Kidney epithelial cell (primary cell): Measurements from ENCODE around the gene RAB42. TPM values are rescaled to one million over a fixed set of nuclear protein-coding genes. Genes with fewer than 3 reads are reported as not detected.
A peak's percentile ranks its signal among the peaks of the same experiment; 100 is the strongest.

Source experiments
- DNase-seq: peaks from one replicate; pipeline ENCODE4 v3.0.0-alpha.2; 2010; ENCODE audit warnings: low read depth
- H3K27me3 ChIP-seq: 2 replicates; pipeline ENCODE4 v1.6.0; 2011; ENCODE audit warnings: low read length; ENCODE audit not compliant: control insufficient read depth, insufficient read depth
- H3K36me3 ChIP-seq: 2 replicates; pipeline ENCODE4 v1.5.1; 2011; ENCODE audit warnings: low read length; ENCODE audit not compliant: control insufficient read depth, insufficient read depth
- H3K4me3 ChIP-seq: 2 replicates; pipeline ENCODE4 v1.5.1; 2011; ENCODE audit warnings: low read depth, mild to moderate bottlenecking, control low read depth, low read length
- CTCF ChIP-seq: IDR thresholded peaks from 2 replicates; pipeline ENCODE4 v1.5.1; 2011; ENCODE audit warnings: mild to moderate bottlenecking, moderate library complexity, low read length, control low read depth, inconsistent platforms; ENCODE audit not compliant: insufficient read depth, poor library complexity, severe bottlenecking
- total RNA-seq: library from RNA; depleted of rRNA; stranded (reverse); fragments of >200 nt; gene quantifications from 2 replicates; pipeline ENCODE4 v1.2.3, GENCODE V29; 2015

Gene RAB42
- total RNA-seq, 1 donor from 2014 or later: 13.5 TPM

DNA sequence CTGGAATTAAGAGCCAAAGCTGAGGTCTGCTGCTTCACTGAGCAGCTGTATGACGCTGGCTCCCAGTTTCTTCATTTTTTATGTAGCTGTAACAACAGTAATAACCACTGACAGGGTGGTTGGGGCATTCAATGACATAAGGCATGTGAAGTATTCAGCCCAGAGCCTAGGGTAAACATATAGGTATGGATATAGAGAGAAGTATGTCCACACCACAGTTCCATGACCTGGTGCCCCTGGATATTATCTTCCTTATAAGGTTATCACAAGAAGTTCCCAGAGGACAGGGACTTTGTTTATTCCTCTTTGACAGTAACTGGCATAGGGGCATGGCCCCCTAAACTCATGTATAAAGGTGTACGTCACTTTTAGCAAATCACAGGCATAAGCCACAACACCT is 14.7 kb downstream of the RAB42 start:
- TF ChIP-seq CTCF: no peak
- H3K36me3 ChIP-seq: no peaks in the 10 kb centered on the region
- DNase-seq: no peak
- no peaks in the 10 kb centered on the region for H3K27me3 ChIP-seq
- H3K4me3 ChIP-seq: no peak overlapping the region

DNA sequence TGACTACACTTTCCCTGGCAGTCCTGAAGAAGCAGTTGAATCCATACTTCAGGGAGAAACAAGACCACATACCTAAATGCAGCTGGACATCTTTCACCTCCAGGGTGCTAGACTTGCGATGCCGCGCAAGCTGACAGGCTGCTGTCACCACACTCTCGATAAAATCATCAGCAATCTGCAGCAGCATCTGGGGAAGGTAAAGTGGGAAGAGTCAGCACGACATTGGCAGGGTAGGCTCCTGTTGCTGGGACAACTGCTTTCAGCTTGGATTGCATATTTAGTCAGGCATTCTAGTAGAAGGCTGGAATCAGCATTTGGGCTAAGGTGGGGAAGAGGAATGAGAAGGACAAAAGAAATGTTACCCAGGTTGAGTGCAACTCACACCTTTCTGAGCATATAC is 21.1 kb downstream of the RAB42 start:
- DNase-seq: no peak
- Histone ChIP-seq H3K27me3 (no peaks in the 10 kb centered on the region), H3K4me3 (no peak overlapping the region), H3K36me3 (peaks cover 3% of the 10 kb centered on the region)
- no peak for TF ChIP-seq CTCF

DNA sequence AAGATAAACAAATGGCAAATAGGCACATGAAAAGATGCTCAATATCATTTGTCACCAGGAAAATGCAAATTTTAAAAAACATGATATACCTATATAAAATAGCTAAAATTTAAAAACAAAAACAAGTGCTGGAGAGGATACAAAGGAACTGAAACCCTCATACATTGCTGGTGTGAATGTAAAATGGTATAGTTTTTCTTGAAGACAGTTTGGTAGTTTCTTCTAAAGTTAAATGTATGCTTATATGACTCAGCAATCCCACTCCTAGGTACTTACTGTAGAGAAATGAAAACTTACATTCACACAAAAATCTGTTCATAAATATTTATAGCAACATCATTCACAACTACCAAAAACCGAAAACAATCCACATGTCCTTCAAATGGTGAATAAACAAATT is 39.6 kb downstream of the RAB42 start:
- H3K27me3 ChIP-seq: no peaks in the 10 kb centered on the region
- DNase-seq: no peak
- no peaks in the 10 kb centered on the region for H3K36me3 ChIP-seq
- TF ChIP-seq CTCF: no peak
- no peak overlapping the region for H3K4me3 ChIP-seq

DNA sequence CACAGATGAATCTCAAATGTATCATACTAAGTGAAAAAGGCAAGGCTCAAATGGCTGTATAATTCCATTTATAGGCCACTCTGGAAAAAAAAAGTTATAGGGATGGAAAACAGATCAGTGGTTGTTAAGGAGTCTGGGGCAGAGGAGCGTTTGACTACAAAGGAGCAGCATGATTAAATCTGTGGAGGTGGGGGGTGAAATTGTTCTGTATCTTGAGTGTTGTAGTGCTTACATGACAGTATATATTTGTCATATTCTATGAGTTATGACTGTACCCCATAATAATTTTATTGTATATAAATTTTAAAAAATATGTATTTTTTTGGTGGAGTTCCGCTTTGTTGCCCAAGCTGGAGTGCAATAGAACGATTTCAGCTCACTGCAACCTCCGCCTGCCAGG is 40.5 kb downstream of the RAB42 start:
- TF ChIP-seq CTCF: no peak
- H3K4me3 ChIP-seq: no peak overlapping the region
- no peaks in the 10 kb centered on the region for H3K36me3 ChIP-seq
- H3K27me3 ChIP-seq: no peaks in the 10 kb centered on the region
- DNase-seq: no peak

DNA sequence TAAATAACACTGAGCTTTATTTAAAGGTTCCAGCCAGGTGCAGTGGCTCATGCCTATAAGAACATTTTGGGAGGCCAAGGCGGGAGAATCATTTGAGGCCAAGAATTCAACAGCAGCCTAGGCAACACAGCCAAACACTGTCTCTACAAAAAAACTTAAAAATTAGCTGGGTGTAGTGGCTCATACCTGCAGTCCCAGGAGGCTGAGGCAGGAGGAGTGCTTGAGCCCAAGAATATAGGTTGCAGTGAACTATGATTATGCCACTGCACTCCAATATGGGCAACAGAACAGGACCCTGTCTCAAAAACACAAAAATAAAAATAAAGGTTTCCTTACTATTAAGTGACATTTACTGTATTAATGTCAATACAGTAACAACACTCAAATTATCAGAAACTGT is 48.7 kb downstream of the RAB42 start:
- H3K36me3 ChIP-seq: no peaks in the 10 kb centered on the region
- H3K27me3 ChIP-seq: no peaks in the 10 kb centered on the region
- H3K4me3 ChIP-seq: no peak overlapping the region
- TF ChIP-seq CTCF: peak; percentile 49
- no peak for DNase-seq

DNA sequence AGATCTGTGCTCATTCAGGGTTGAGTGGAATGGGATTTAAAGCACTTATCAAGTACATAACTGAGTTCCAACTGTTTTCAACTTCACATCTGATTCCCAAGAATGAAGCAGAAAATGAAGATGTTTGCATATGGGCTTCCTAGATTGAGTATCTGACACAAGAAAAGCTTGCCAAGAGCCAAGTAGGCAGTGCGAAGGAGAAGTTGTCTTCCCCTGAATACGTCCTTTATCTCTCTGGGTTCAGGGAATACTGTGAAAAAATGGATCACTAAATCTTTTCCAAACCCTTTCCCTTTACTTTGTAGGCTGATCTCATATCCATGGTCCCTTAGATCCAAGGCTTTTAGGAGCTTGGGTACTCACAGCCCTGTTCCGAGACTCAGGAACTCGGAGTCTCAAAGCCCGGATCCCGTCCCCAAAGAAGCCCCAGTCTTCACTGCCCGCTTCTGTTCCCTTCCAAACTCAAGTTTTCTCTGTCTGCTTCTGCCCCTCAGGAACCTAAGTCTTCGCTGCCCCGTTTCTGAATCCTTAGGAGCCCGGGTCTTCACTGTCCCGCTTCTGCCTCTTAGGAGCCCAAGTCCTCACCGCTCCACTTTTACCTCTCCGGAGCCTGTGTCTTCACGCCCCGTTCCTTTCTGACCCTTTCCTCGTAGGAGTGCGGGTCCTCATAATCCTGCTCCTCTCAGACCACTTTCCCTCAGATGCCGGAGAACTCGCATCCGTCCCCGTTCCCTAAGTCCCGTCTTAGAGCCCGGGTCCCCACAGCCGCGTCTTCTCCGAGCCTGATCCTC is 50.2 kb downstream of the RAB42 start:
- H3K4me3 ChIP-seq: peak overlapping the region; percentile 79
- no peak for TF ChIP-seq CTCF
- DNase-seq: no peak

More for the DNA sequence above, 50.2 kb downstream of the RAB42 start:
- Histone ChIP-seq H3K27me3 (no peaks in the 10 kb centered on the region), H3K36me3 (no peaks in the 10 kb centered on the region)
